ENCODE data around the gene SUCO.

DNA sequence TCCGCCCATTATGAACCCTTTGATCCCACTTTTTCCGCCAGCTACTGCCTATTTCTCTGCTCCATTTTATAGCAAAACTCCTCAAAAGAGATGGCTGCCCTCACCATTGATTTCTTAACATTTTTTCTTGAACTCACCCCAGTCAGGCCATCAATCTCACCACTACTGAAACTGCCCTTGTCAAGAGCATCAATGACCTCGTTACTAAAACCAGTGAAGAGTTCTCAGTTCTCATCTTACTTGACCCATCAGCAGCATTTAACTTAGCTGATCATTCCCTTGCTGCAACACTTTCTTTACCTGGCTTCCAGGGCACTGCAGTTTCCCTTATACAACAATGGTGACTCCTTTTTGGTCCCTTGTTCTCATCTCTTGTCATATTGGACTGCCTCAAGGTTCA, 90.8 kb downstream of the SUCO start:
- TF ChIP-seq, protein P1, sequence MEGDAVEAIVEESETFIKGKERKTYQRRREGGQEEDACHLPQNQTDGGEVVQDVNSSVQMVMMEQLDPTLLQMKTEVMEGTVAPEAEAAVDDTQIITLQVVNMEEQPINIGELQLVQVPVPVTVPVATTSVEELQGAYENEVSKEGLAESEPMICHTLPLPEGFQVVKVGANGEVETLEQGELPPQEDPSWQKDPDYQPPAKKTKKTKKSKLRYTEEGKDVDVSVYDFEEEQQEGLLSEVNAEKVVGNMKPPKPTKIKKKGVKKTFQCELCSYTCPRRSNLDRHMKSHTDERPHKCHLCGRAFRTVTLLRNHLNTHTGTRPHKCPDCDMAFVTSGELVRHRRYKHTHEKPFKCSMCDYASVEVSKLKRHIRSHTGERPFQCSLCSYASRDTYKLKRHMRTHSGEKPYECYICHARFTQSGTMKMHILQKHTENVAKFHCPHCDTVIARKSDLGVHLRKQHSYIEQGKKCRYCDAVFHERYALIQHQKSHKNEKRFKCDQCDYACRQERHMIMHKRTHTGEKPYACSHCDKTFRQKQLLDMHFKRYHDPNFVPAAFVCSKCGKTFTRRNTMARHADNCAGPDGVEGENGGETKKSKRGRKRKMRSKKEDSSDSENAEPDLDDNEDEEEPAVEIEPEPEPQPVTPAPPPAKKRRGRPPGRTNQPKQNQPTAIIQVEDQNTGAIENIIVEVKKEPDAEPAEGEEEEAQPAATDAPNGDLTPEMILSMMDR (conservative IDR thresholded peaks at IDR 0.05 in 1 of 2, IDR thresholded peaks at IDR 0.05 in 1 of 2; ENCODE audit: extremely low read depth in 1 of 2, insufficient read depth in 1 of 2, low read depth in 1 of 2, low read length in 2 of 2): no peak
- TF ChIP-seq EZH2 (IDR thresholded peaks at IDR 0.05; ENCODE audit: borderline replicate concordance, low read length): no peak

Measured in mammary epithelial cell (primary cell).